GM19463 (cell line): Measurements from ENCODE around the gene SLC45A3.

Experiments used
- ATAC-seq: cut with Tn5 transposase; IDR thresholded peaks from one replicate; pipeline ENCODE4 v1.9.1; 2021; ENCODE audit warnings: mild to moderate bottlenecking, moderate library complexity; ENCODE audit not compliant: unreplicated experiment

The SLC45A3 gene

DNA sequence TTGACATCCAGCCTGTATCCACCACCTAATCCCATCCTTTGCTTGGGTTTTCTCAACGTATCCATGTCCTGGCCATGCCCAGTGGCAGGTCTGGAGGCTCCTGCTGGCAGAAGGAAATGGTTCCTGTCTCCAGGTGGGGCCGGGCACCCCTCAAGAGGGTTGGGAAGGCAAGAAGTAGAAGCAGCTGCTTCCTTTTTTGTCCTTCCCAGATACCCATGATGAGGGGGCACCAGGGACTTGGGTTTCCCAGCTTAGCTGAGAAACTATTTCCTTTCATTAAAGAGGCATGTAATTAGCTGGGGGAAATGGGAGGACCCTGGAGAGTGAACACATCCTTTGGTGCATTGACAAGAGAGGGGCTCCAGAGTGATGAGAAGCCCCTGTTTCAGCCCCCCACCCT lies 21.1 kb upstream of the SLC45A3 start:
- ATAC-seq, result no peak

DNA sequence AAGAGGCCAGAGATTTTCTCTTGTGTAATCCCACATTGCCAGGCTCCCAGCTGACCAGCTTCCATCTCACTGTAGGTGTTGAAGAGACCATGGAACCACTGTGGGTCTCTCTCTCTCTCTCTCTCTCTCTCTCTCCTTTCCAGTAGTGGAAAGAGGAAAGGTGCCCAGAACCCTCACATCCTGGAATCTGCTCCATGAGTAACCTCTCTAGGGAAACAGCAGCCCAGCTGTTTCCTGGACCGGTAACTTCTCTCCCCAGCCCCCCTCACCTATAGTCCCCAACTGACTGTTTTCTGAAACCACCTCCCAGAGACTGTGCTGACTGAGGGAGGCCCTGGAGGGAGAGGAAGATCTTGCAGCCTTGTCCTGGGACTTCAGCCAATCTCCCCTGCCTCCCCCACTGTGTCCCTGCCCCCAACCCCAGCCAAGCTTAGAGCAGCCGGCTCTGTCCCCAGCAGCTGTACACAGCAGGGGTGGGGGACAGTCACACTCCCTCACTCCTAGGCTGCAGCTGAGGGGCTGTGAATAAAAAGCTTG lies 20.6 kb upstream of the SLC45A3 start:
- ATAC-seq, result no peak

DNA sequence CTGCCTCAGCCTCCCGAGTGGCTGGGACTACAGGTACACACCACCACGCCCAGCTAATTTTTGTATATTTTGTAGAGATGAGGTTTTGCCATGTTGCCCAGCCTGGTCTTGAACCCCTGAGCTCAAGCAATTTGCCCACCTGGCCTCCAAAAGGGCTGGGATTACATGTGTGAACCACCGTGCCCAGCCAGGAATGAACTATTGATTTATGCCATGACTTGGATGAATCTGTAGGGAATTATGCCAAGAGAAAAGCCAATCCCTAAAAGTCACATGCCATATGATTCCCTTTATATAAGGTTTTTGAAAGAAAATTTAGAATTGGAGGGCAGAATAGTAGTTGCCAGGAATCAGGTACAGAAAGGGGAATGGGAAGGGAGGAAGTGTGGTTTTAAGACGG lies 19.1 kb upstream of the SLC45A3 start:
- ATAC-seq, result no peak

DNA sequence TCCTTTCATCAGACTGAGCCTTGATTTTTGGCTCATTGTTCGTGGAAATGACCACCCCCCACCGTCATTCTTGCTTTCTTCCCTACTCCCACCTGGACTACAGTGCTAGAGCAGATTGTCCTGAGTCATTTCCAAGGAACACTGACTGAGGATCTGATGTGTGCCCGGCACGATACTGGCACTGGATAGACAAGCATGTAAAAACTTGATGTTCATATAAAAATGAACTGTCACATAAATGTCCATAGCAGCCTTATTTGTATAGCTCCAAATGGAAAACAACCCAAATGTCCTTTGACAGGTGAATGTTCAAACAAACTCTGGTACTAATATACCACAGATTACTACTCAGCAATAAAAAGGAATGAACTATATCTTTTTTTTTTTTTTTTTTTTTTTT lies 18.6 kb upstream of the SLC45A3 start:
- no peak for ATAC-seq

DNA sequence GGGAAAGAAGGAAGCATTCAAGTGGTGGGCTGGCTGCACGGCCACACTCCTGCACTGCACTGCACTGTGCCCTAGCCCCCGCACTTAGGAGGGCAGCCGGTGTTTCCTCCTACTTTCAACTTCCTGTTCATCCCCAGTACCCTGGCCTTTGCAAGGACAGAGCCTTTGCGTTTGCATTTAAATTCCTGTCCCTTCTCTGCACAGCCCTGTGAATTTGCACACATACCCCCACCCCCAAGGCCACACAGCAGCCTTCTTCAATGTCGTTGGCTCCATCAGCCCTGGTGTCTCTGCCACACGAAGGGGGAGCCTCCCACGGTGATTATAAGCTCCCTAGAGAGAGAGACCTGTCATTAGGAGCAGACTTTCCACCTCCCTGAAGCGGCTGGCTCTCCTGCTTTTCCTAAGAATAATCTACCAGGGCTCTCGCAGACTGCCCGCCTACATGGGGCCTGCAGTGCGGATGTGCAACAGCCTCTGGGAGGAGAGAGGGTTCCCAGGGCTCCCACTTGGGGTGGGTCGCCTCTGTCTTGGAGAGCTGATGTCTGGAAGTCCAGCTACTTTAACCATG lies 13.2 kb upstream of the SLC45A3 start:
- ATAC-seq, result no peak

DNA sequence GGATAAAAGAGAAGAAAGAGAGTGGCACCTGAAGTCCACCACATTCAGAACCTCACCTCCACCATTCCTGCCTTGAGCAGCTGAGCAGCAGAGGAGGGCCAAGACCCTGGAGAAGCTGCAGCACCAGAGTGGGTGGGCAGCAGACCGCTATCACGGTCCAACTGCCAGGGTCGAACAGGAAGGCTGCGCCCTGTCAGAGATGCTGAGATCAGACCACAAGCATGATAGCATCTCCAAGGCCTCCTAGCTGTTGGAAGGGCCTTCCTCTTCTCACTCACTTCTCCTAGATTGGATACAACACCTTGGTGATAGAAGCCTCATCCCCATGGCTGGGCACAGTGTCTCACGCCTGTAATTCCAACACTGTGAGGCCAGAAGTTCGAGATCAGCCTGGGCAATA lies 12.1 kb upstream of the SLC45A3 start:
- no peak for ATAC-seq

DNA sequence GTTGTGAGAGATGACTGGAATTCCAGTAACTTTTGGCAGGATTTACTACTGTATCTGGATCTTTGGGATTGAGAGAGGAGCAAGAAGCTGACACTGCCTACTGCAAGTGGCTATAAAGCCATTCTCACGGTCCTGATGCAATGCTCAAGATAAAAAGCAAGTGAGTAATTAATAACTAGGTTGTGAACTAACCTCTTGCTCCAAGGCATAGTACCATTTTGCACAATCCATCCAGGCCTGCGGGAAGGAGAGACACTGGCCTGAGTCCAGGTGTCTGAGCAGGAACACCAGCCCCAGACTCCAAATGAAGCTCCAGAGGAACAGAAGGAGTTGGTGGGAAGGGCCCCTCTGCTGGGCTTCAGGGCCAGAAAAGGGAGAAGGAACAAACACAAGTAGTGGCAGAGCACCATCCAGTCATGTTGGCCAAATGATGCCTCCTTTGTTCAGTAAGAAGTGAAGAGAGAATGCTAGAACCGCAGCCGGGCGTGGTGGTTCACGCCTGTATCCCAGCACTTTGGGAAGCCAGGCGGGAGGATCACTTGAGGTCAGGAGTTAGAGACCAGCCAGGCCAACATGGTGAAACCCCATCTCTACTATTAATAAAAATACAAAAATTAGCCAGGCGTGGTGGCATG lies 9.9 kb upstream of the SLC45A3 start:
- ATAC-seq, result no peak

DNA sequence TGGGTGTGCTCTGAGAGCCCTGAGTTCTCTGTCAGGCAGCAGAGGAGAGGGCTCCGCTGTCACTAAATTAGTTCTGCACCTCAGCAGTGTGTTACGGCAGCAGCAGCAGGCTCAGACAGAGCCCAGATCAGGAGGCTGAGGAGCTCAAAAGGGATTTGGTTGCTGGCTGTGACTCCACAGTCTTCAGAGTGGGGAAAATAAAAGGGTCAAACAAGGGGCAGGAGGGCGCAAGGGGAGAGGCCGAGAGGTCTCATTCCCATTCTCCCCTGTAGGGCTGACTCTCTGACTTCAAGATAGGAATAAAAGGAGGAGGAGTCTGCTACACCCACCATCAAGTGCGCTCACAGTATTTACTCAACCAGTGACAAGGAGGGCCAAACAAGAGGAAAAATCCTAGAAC lies 9.2 kb upstream of the SLC45A3 start:
- ATAC-seq, result no peak

DNA sequence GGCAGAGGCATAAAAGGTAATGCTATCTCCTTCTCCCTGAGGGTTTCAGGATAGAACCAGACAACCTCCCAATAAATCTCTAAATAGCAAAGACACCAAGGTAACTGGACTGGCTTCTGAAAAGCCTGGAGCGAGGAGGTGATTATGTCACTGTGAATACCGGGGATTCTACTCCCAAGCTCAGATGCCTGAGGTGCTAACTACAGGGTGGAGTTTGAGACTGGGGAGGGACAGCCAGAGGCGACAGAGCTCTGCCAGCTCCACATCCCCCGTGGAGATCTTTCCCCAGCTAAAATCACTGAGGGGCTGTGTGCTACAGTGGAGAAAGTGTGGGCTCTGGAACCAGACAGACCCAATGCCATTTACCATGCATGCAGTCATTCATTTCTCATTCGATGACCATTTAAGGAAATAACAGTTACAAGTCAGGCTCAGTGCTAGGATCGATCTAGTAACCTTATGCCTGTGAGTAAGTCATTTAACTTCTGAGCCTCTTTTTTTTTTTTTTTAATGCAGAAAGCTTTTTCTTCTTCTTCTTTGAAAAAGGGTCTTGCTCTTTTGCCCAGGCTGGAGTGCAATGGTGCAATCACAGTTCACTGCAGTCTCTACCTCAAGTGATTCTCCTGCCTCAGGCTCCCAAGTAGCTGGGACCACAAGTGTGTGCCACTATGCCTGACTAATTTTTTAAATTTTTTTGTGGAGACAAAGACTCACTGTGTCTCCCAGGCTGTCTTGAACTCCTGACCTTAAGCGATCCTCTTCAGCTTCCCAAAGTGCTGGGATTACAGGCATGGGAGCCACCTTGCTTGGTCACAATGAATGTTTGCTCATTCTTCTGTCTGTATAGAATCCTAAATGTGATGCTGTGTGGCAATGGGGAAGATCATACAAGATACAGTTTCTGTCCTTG lies 8.1 kb upstream of the SLC45A3 start:
- no peak for ATAC-seq

DNA sequence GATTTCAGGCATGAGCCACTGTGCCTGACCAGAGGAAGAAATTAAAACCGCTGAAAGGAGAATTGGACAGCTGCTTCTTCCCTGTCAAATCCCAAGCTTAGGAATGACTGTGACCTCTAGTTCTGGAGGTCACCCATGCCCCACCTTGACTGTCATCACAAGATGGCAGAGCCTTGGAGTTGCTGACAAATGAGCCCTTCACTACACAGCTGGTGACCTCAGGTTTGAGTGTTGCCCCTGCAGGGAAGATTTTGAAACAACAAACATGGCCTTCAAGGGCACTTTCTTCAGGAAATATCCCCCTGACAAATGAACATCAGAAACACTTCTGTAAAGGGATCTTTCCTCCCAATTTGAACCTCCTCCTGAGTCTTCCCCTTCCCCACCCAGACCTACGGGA lies 6.9 kb upstream of the SLC45A3 start:
- no peak for ATAC-seq

DNA sequence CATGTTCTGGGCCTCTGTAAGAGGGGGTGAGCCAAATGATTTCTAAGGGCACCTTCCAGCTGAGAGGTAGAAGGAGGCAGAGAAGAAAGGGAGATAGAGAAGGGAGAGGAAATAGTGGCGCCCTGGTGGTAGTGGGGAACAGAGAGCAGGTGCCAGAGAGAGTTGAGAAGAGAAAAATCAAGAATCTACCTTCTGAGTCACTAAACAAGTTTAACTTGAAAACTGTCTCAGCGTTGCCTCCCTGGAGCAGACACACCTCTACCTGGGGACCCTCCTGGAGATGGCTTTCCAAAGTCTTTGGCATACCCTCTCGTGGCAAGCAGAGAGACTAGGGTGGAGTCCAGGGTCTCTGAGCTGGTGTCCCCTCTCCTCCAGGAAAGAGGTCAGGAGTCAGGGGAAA lies 1.1 kb upstream of the SLC45A3 start:
- ATAC-seq, result no peak

DNA sequence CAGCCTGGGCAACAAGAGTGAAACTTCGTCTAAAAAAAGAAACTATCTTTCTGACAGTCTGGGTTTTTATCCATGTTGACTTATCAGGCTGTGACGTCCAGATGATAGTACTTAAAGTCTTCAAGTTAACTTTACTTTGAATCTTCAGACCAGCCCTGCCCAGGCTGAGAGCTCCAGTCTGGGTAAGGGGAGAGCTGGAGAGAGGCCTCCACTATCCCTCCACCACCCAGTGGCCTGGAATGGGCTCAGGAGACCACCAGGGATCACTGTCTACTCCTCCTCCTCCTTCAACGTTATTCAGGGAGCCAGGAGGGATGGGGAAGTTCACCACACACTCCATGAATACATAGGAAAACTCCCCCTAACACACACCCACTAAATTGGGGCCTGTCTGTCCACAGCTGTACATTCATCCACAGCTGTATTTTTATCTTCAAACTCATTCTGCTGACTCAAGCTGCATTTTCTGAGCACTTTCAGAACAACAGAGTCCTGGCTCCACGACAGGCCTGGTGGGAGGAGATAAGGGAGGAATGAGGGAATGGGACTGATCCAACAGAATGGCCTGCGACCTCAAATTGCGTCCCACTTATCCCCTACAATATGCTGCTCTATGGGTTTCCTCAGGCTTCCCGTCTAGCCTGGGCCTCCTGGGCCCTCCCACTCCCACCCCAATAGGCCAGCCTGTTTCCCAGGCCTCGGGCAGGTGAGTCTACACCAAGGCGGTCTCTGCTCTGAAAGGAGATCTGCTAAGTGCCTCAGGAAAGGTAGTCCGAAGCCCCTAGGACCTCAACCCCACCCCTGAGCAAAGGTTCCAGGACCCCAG lies 1.8 kb downstream of the SLC45A3 start:
- no peak for ATAC-seq

DNA sequence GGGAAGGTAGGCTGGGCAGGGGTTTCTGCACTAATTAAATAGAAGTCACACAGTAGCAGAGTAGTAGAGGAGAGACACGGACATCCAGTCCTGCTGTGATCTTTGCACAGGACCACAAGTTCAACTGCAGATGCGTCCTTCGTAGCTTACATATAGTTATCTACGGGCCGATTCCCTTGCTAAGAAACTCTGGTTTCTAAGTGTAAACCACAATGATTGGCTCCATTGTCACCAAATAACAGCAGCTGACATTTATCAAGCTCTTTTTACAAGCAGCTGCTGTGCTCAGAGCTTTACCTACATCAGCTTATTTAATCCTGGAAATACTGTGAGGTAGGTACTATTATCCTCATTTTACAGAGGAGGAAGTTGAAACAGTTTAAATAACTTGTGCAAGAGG lies 3.1 kb downstream of the SLC45A3 start:
- ATAC-seq, result no peak

DNA sequence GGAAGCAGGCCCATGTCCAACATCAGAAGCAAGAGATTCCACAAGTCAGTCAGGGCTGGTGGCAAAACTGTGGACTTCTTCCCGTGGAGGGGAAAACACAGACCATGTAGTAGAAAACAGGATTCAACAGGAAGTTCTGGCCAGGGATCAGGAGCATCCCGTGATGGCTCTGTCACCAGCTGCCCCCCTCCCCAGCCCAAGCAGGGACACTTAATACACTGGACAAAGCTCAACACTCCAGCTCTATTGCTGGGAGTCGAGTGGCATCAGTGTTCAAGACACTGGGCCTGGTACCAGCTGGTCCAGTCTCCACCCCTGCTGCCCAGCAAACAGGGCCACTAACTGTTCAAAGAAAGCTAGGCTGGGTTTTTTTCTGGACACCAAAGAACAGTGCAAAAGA lies 3.7 kb downstream of the SLC45A3 start:
- no peak for ATAC-seq

DNA sequence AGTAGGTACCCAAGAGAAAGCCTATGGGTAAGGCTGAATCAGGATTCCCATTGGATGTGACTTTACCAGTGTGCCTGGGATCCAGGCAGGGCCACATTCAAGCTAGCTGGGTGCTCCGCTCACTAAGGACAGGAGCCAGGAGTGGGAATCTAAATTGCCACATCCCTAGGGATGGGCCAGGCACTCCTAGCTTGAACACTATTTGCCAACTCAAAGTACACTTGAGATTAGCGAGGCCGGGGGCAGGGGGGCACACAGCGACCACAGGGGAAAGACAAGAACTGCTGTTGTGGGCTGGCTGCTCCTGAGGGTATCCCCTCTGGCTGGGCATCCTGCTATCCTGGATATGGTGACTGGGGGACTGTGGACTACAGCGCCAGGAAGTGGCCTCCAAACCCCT lies 4.3 kb downstream of the SLC45A3 start:
- no peak for ATAC-seq

DNA sequence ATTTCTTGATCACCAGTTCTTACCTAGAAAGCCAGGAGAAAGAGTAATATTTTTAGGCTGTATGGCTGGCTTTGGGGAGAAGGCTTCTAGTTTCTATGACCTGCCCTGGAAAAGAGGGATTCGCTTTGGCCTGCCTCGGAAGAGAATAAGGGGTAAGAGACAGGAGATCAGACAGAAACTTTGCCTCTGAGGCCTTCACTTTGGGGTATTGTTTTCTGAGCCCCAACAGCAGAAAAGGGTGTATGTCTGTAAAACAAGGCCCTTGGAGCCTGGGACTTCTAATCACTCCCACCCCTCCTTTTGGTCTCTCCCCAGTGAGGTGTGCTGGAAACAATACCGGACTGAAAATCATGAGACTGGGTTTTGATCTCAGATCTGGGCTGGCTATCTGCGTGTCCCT lies 5.1 kb downstream of the SLC45A3 start:
- ATAC-seq, result no peak

DNA sequence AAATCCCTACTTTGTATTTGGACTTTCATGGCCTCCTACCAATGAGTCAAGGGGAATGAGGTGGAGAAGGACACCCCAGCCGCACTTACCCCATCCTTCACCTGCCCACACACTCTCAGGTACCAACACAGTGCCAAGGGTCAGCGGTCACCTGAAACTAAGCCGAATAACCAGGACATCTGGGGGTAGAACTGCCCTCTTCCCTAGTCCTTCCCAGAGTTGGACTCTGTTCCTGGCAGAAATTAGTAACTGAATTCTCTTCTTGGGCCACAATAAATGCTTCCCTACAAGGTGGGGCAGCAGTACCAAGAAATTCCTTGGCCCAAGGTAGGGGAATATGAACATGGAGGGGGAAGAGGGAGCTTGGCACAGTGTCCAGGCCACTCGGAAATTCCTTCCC lies 7.3 kb downstream of the SLC45A3 start:
- ATAC-seq, result no peak

DNA sequence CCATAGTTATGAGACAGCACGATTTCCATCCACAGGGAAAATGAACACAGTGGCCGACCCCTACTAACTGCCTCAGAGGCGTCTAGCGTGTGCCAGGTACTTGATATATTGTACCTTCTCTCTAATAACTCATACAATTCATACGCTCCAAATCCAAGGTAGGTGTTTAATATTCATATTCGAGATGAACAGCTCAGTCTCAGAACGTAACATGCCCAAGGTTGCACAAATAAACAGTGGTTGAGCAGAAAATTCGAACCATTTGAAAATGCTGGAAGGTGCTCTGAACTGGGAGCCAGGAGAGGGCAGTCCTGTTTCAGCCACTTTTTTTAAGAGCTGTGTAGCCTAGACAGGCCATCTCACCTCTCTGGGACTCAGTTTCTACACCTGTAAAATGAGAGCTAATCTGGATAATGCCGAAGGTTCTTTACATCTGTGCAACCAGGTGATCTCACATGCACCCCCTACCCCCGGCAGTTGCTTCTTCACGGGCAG lies 7.9 kb downstream of the SLC45A3 start:
- ATAC-seq, result no peak

DNA sequence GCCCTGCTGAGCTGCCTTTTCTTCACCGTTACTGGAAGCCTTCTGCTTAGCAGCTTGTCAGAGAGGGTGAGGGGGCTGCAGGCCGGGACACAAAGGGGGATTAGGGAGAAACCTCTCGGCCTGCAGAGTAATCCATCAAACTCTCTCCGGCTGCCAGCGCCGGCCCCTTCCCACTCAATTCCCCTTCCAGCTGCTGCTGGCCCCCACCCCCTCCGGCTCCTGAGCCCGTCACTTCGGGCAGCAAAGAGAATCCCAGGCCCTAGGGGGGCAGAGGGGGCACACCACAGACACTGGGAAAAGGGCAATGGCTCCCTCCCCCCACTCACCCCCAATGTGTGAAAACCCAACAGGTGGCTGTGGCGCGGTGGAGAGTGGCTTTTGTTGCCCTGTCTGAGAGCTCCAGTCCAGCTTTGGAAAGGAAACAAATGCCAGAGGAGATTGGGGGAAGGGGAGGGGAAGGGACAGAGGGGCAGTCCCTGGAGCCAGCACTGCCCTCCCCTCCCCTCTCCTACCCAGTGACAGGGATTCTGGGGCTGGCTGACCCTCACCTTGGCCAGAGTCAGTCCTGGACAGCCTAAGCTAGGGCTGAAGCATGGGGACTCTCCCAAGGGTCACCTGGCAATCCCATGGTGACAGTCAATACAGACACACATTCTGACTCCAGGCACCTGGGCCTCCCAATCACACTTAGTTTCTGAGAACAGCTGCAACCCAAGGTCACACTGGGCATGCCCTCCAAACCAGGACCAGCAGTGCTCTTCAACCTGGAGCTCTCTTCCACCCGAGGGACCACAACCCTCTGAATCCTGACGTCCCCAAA lies 9.5 kb downstream of the SLC45A3 start:
- no peak for ATAC-seq

DNA sequence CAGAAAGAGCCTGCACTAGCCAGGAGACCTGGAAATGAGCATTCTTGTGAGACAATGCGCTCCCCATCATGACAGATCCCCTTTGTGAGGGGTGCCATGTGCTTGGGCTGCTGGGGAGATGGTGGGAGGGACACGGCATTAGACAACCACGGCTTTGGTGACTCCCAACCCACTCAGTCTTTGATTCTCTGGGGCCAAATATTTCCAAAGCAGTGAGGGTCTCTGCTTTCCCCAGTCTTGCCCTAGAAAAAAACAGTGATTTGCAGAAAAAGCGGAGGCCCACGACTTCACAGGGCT lies 10.2 kb downstream of the SLC45A3 start:
- no peak for ATAC-seq
